H1 (cell line): ENCODE results near the gene KANSL1. TPM values are rescaled to one million over a fixed set of nuclear protein-coding genes. Genes with fewer than 3 reads are reported as not detected.

Source experiments
- CTCF ChIA-PET: fragments of 300-600 bp; sonication (Branson Sonifier 250); formaldehyde crosslinking; loops from one replicate; lab custom pipeline; 2021; ENCODE audit not compliant: partially characterized antibody; lab: Charles Lee
- POLR2A ChIA-PET: fragments of 300-600 bp; sonication (Branson Sonifier 250); formaldehyde crosslinking; loops from one replicate; lab custom pipeline; 2021; ENCODE audit warnings: inconsistent platforms; ENCODE audit not compliant: partially characterized antibody; lab: Charles Lee
- DNase-seq, 2 experiments: peaks; one replicate each; pipeline versions ENCODE4 v3.0.0 to v3.0.0-alpha.2; 2010 to 2022; ENCODE audit warnings: low spot score in 2 of 2, low read depth in 1 of 2, mixed read lengths in 1 of 2
- FAIRE-seq: peaks from 2 replicates; lab custom pipeline; 2011; peaks lifted over from hg19 to GRCh38; lab: Jason Lieb, UNC
- H2AFZ ChIP-seq: 2 replicates; pipeline ENCODE4 v1.8.1; 2012; ENCODE audit warnings: low read length, inconsistent platforms
- H2AK5ac ChIP-seq: 2 replicates; pipeline ENCODE4 v1.6.1; 2013; ENCODE audit warnings: low read depth, low read length
- H2BK120ac ChIP-seq: replicated peaks from 2 replicates; pipeline ENCODE3; 2013; ENCODE audit warnings: low read depth, low read length, inconsistent platforms
- H2BK12ac ChIP-seq: 2 replicates; pipeline ENCODE4 v1.6.1; 2013; ENCODE audit warnings: low read depth, low read length
- H2BK15ac ChIP-seq: 2 replicates; pipeline ENCODE4 v1.6.1; 2013; ENCODE audit warnings: low read length
- H2BK20ac ChIP-seq: 2 replicates; pipeline ENCODE4 v1.6.1; 2013; ENCODE audit warnings: low read length
- H2BK5ac ChIP-seq: 2 replicates; pipeline ENCODE4 v1.6.1; 2013; ENCODE audit warnings: low read depth, low read length
- H3K14ac ChIP-seq: 2 replicates; pipeline ENCODE4 v1.6.1; 2013; ENCODE audit warnings: inconsistent platforms; ENCODE audit not compliant: insufficient read length
- H3K18ac ChIP-seq: 2 replicates; pipeline ENCODE4 v1.6.1; 2013; ENCODE audit warnings: low read length; ENCODE audit errors: extremely low read depth
- H3K23ac ChIP-seq: 2 replicates; pipeline ENCODE4 v1.6.1; 2013; ENCODE audit warnings: inconsistent platforms; ENCODE audit not compliant: insufficient read length
- H3K23me2 ChIP-seq: 2 replicates; pipeline ENCODE4 v1.6.1; 2013; ENCODE audit warnings: low read depth, low read length
- H3K27ac ChIP-seq: 2 replicates; pipeline ENCODE4 v1.6.1; 2011; ENCODE audit warnings: low read depth, low read length, inconsistent platforms
- H3K27me3 ChIP-seq, 4 experiments: replicated peaks in 1 of 4; 1 replicate in 1 of 4; 2 replicates in 3 of 4; pipeline versions ENCODE4 v1.6.1 to v1.8.1; 2011 to 2013; ENCODE audit warnings: low read length in 3 of 4, mild to moderate bottlenecking in 3 of 4, inconsistent platforms in 2 of 4, mixed read lengths in 2 of 4, moderate library complexity in 1 of 4; ENCODE audit not compliant: control insufficient read depth in 3 of 4, insufficient read depth in 3 of 4; ENCODE audit errors: extremely low read depth in 1 of 4
- H3K36me3 ChIP-seq, 4 experiments: 2 replicates each; pipeline versions ENCODE4 v1.6.1 to v1.8.1; 2011 to 2013; ENCODE audit warnings: mild to moderate bottlenecking in 4 of 4, low read length in 3 of 4, moderate library complexity in 2 of 4, control low read depth in 1 of 4, inconsistent platforms in 1 of 4; ENCODE audit not compliant: insufficient read depth in 4 of 4, control insufficient read depth in 2 of 4
- H3K4ac ChIP-seq: replicated peaks from 2 replicates; pipeline ENCODE3; 2013; ENCODE audit warnings: low read length, low read depth, mixed read lengths, inconsistent platforms; ENCODE audit not compliant: insufficient read length
- H3K4me1 ChIP-seq, 4 experiments: replicated peaks in 1 of 4; 1 replicate in 1 of 4; 2 replicates in 3 of 4; pipeline versions ENCODE4 v1.6.1 to v1.8.1; 2011 to 2013; ENCODE audit warnings: low read length in 3 of 4, inconsistent platforms in 2 of 4, mixed read lengths in 1 of 4; ENCODE audit not compliant: insufficient read depth in 4 of 4, control insufficient read depth in 3 of 4
- H3K4me2 ChIP-seq, 2 experiments: 2 replicates each; pipeline versions ENCODE4 v1.6.1 to v1.8.1; 2011 to 2013; ENCODE audit warnings: low read depth in 2 of 2, low read length in 2 of 2, control low read depth in 1 of 2, inconsistent platforms in 1 of 2, mild to moderate bottlenecking in 1 of 2; ENCODE audit not compliant: insufficient read depth in 1 of 2
- H3K4me3 ChIP-seq, 4 experiments: fragments of 200-600, 300-600 bp in 1 of 4; sonication (generic), shearing (Covaris generic), sonication (Bioruptor Twin) in 1 of 4; 2 replicates each; pipeline versions ENCODE4 v1.5.1 to v1.8.1; 2011 to 2016; ENCODE audit warnings: low read length in 4 of 4, low read depth in 3 of 4, control low read depth in 2 of 4, inconsistent platforms in 2 of 4, mild to moderate bottlenecking in 2 of 4, mixed read lengths in 1 of 4, moderate library complexity in 1 of 4; ENCODE audit not compliant: insufficient read depth in 2 of 4; ENCODE audit errors: extremely low read depth in 1 of 4
- H3K56ac ChIP-seq: replicated peaks from 2 replicates; pipeline ENCODE3; 2013; ENCODE audit warnings: low read depth, mild to moderate bottlenecking, mixed read lengths, low read length, inconsistent platforms; ENCODE audit not compliant: insufficient read length
- H3K79me1 ChIP-seq: 2 replicates; pipeline ENCODE4 v1.6.1; 2013; ENCODE audit warnings: low read depth, low read length, control low read depth
- H3K79me2 ChIP-seq, 2 experiments: 2 replicates each; pipeline versions ENCODE4 v1.6.1 to v1.8.1; 2012 to 2013; ENCODE audit warnings: low read length in 2 of 2, mild to moderate bottlenecking in 2 of 2, inconsistent platforms in 1 of 2; ENCODE audit not compliant: insufficient read depth in 2 of 2, control insufficient read depth in 1 of 2
- H3K9ac ChIP-seq, 4 experiments: replicated peaks in 1 of 4; 1 replicate in 1 of 4; 2 replicates in 3 of 4; pipeline versions ENCODE4 v1.6.1 to v1.8.1; 2011 to 2013; ENCODE audit warnings: low read depth in 3 of 4, low read length in 3 of 4, control low read depth in 2 of 4, mild to moderate bottlenecking in 2 of 4, moderate library complexity in 2 of 4, inconsistent platforms in 1 of 4; ENCODE audit errors: extremely low read depth in 1 of 4
- H3K9me3 ChIP-seq, 2 experiments: 2 replicates each; pipeline versions ENCODE4 v1.6.1 to v1.8.1; 2012 to 2013; ENCODE audit warnings: mild to moderate bottlenecking in 2 of 2, moderate library complexity in 2 of 2, control low read depth in 1 of 2, inconsistent platforms in 1 of 2, low read depth in 1 of 2, low read length in 1 of 2, mixed read lengths in 1 of 2; ENCODE audit not compliant: insufficient read depth in 2 of 2
- H4K20me1 ChIP-seq, 2 experiments: replicated peaks in 1 of 2; 2 replicates each; pipeline versions ENCODE3 to v1.8.1; 2011 to 2013; ENCODE audit warnings: inconsistent platforms in 2 of 2, low read length in 2 of 2, mild to moderate bottlenecking in 1 of 2; ENCODE audit not compliant: insufficient read depth in 2 of 2, control insufficient read depth in 1 of 2
- H4K5ac ChIP-seq: 2 replicates; pipeline ENCODE4 v1.6.1; 2013; ENCODE audit warnings: low read length, low read depth, mixed read lengths, inconsistent platforms; ENCODE audit not compliant: insufficient read length
- H4K8ac ChIP-seq: 2 replicates; pipeline ENCODE4 v1.8.0; 2013; ENCODE audit warnings: mild to moderate bottlenecking, moderate library complexity, low read length, inconsistent platforms; ENCODE audit not compliant: insufficient read depth; ENCODE audit errors: extremely low read depth
- H4K91ac ChIP-seq: replicated peaks from 2 replicates; pipeline ENCODE3; 2013; ENCODE audit warnings: low read length, mixed read lengths, inconsistent platforms; ENCODE audit not compliant: insufficient read length
- ASH2L ChIP-seq: fragments of 200-600, 300-600 bp; sonication (generic); IDR thresholded peaks from one replicate; pipeline ENCODE4 v1.7.1; 2017; ENCODE audit warnings: low read length
- CREB1 ChIP-seq: IDR thresholded peaks from 2 replicates; pipeline ENCODE4 v1.6.1; 2012; ENCODE audit warnings: inconsistent platforms
- KDM4A ChIP-seq: IDR thresholded peaks from one replicate; pipeline ENCODE4 v1.7.1; 2012; ENCODE audit warnings: low read depth, mild to moderate bottlenecking, moderate library complexity, low read length, inconsistent platforms; ENCODE audit not compliant: severe bottlenecking
- PHF8 ChIP-seq: fragments of 200-600 bp; sonication (generic); conservative IDR thresholded peaks from 2 replicates; pipeline ENCODE4 v1.7.1; 2012; ENCODE audit warnings: low read depth, mild to moderate bottlenecking, inconsistent platforms, low read length, moderate library complexity
- RNF2 ChIP-seq: fragments of 200-900, 300-1000 bp; sonication (generic); IDR thresholded peaks from 2 replicates; pipeline ENCODE4 v1.7.1; 2016; ENCODE audit warnings: borderline replicate concordance, low read depth, mild to moderate bottlenecking, antibody characterized with exemption, low read length; ENCODE audit not compliant: poor library complexity, severe bottlenecking; ENCODE audit errors: missing control alignments
- SAP30 ChIP-seq: fragments of 300-600 bp; sonication (generic); IDR thresholded peaks from 2 replicates; pipeline ENCODE4 v1.7.1; 2012; ENCODE audit warnings: low read length, moderate library complexity, mild to moderate bottlenecking, inconsistent platforms; ENCODE audit not compliant: insufficient read depth, insufficient replicate concordance
- SIN3A ChIP-seq, 2 experiments: IDR thresholded peaks in 1 of 2; conservative IDR thresholded peaks in 1 of 2; 2 replicates each; pipeline ENCODE4 v1.6.1; 2011 to 2012; ENCODE audit warnings: low read length in 2 of 2, improper control_type of control experiment in 1 of 2, low read depth in 1 of 2, mild to moderate bottlenecking in 1 of 2
- SIRT6 ChIP-seq: IDR thresholded peaks from one replicate; pipeline ENCODE4 v1.7.1; 2012; ENCODE audit warnings: low read length, inconsistent platforms
- SIX5 ChIP-seq: IDR thresholded peaks from 2 replicates; pipeline ENCODE4 v1.6.1; 2011; ENCODE audit warnings: mild to moderate bottlenecking, low read depth, low read length
- SP4 ChIP-seq: IDR thresholded peaks from 2 replicates; pipeline ENCODE4 v1.6.1; 2012; ENCODE audit warnings: low read length, inconsistent platforms
- WGBS, 2 experiments: shearing (Covaris generic) in 1 of 2; methylation state at CpG; one replicate each; pipeline versions ENCODE4 v1.1.6 to v1.1.7; 2013 to 2015; ENCODE audit warnings: low lambda C conversion rate in 2 of 2, mixed read lengths in 2 of 2, inconsistent platforms in 1 of 2, low coverage in 1 of 2, missing lambda C conversion rate in 1 of 2; ENCODE audit not compliant: insufficient replicate concordance in 2 of 2, insufficient coverage in 1 of 2, insufficient read length in 1 of 2; ENCODE audit errors: extremely low coverage in 1 of 2, missing lambda C conversion rate in 1 of 2; 5-methylcytosine and 5-hydroxymethylcytosine counted together
- polyA plus RNA-seq, 7 experiments: library from polyadenylated mRNA; depleted of rRNA in 3 of 7; stranded (reverse) in 5 of 7; unstranded in 2 of 7; fragments of >200 nt in 5 of 7; fragments of 200-250 nt in 2 of 7; gene quantifications; 1 replicate in 5 of 7; 2 replicates in 1 of 7; 4 replicates in 1 of 7; pipeline versions ENCODE4 v1.2.1 to v1.2.3, GENCODE V29; 2011 to 2013; ENCODE audit warnings: missing spikeins in 2 of 7, mixed read lengths in 2 of 7
- total RNA-seq: library from RNA; stranded (reverse); fragmentation: NEBNext Ultra II Directional; extraction: Animal tissue kit (Norgen Biotek cat#: 25700); gene quantifications from 2 replicates; pipeline ENCODE4 v1.2.1, GENCODE V29; 2021
- TF ChIP-seq, protein P1 (sequence below): IDR thresholded peaks from 2 replicates; pipeline ENCODE4 v1.6.1; 2012; ENCODE audit warnings: inconsistent platforms
- TF ChIP-seq, protein P2 (sequence below): IDR thresholded peaks from 2 replicates; pipeline ENCODE4 v1.6.1; 2012; ENCODE audit warnings: low read length, inconsistent platforms

The KANSL1 gene
- total and polyA plus RNA-seq, 2 of the 8 experiments (the other 6 are each of a cell fraction or from before 2014, with no cell fraction given), result 34.0 to 128 TPM

DNA sequence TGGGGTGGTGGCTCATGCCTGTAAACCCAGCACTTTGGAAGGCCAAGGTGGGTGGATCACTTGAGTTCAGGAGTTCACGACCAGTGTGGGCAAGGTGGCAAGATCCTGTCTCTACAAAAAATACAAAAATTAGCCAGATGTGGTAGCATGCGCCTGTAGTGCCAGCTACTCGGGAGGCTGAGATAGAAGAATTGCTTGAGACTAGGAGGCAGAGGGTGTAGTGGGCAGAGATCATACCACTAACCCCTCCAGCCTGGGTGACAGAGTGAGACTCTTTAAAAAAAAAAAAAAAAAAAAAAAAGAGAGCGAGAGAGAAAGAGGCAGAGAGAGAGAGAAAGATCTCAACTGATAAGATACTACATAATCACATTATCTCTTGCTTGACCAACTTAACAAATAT lies 45.9 kb downstream of the KANSL1 start:
- H2BK12ac ChIP-seq, result no peak overlapping the region
- DNase-seq (no peak), FAIRE-seq (no peak)
- H4K91ac ChIP-seq, result no peak overlapping the region
- H3K27ac ChIP-seq, result no peak overlapping the region
- no peak overlapping the region for H3K56ac ChIP-seq
- no peak overlapping the region for H2BK5ac ChIP-seq
- H3K9ac ChIP-seq, result no peak overlapping the region
- ChIA-PET CTCF (interaction anchor here (2.6 kb wide), 1 partner anchor 17 kb away, joined by 10 read pairs; no protein-coding TSS in a partner anchor), POLR2A (no interaction called here)
- no peak overlapping the region for H3K4ac ChIP-seq
- H2BK120ac ChIP-seq, result no peak overlapping the region
- H3K23me2 ChIP-seq, result no peaks in the 10 kb centered on the region
- 82% methylated on average over 3 of the region's 4 CpGs; no CpG with 5 or more reads in 1 of the 2 experiments for WGBS, 2 experiments
- H3K9me3 ChIP-seq, result no peaks in the 10 kb centered on the region
- H3K4me1 ChIP-seq, result peaks cover 0 to 13% (median 1%) of the 10 kb centered on the region in 4 experiments; a peak in 3 of 7 replicates
- no peaks in the 10 kb centered on the region for H3K27me3 ChIP-seq
- no peak overlapping the region for H3K14ac ChIP-seq
- no peak overlapping the region for H3K4me2 ChIP-seq
- H2AK5ac ChIP-seq, result no peak overlapping the region
- H4K5ac ChIP-seq, result no peak overlapping the region
- peaks cover 40 to 64% of the 10 kb centered on the region in 2 experiments for H4K20me1 ChIP-seq
- no peak overlapping the region for H2AFZ ChIP-seq
- 0 out of 2 replicates have a peak, but pooled peaks cover 3% of the 10 kb centered on the region for H3K79me1 ChIP-seq
- peaks cover 52 to 95% of the 10 kb centered on the region in 2 experiments for H3K79me2 ChIP-seq
- no peak overlapping the region for H3K23ac ChIP-seq
- H3K4me3 ChIP-seq, result no peak overlapping the region
- no peak overlapping the region for H2BK15ac ChIP-seq
- no peak overlapping the region for H2BK20ac ChIP-seq
- no peaks in the 10 kb centered on the region for H3K36me3 ChIP-seq
- no peak overlapping the region; the same call in 1 of the 2 replicates for H4K8ac ChIP-seq
- H3K18ac ChIP-seq, result no peak overlapping the region
- no peak for TF ChIP-seq PHF8
- no peak for TF ChIP-seq ASH2L
- TF ChIP-seq CREB1, result no peak
- no peak for TF ChIP-seq SIX5
- no peak for TF ChIP-seq SIRT6
- no peak for TF ChIP-seq RNF2
- TF ChIP-seq SIN3A (conservative IDR thresholded peaks at IDR 0.05 in 1 of 2, IDR thresholded peaks at IDR 0.05 in 1 of 2; ENCODE audit: low read depth in 1 of 2, low read length in 2 of 2), result no peak
- TF ChIP-seq, protein P1, sequence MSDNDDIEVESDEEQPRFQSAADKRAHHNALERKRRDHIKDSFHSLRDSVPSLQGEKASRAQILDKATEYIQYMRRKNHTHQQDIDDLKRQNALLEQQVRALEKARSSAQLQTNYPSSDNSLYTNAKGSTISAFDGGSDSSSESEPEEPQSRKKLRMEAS, result no peak
- TF ChIP-seq SP4, result no peak
- TF ChIP-seq KDM4A, result no peak
- no peak for TF ChIP-seq SAP30
- TF ChIP-seq, protein P2, sequence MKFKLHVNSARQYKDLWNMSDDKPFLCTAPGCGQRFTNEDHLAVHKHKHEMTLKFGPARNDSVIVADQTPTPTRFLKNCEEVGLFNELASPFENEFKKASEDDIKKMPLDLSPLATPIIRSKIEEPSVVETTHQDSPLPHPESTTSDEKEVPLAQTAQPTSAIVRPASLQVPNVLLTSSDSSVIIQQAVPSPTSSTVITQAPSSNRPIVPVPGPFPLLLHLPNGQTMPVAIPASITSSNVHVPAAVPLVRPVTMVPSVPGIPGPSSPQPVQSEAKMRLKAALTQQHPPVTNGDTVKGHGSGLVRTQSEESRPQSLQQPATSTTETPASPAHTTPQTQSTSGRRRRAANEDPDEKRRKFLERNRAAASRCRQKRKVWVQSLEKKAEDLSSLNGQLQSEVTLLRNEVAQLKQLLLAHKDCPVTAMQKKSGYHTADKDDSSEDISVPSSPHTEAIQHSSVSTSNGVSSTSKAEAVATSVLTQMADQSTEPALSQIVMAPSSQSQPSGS, result no peak
